ENCODE results near the gene CTNNA1.
A peak's percentile ranks its signal among the peaks of the same experiment; 100 is the strongest.
"Not testable (repeated sequence)": the region's sequence is repeated elsewhere in the genome, so short reads cannot be mapped to it uniquely, and the experiment has no call there.

Gene CTNNA1

DNA sequence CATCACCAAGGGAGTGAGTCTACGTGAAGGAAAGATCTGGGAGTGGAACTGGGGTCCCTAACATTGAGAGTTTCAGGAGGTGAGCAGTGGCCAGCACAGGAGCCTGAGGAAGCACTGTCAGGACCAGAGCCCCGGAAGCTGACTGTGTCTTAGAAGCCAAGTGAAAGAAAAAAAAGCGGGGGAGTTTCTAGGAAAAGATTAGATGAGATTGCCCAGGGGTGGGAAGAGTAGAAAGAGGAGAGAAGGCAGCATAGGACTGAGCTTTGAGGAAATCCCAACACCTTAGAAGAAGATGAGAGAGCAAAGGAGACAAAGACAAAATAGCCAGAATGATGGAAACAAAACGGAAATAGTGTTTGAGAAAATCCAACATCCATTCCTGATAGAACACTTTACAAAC, 158.9 kb downstream of the CTNNA1 start:
- peaks cover 12% of the 10 kb centered on the region for H3K36me3 ChIP-seq (replicated peaks)
- DNase-seq = no peak
- H3K27me3 ChIP-seq (replicated peaks) = no peaks in the 10 kb centered on the region
- H3K4me3 ChIP-seq (ENCODE audit: low read depth, low read length) = no peak overlapping the region
- in situ Hi-C loops (cut with HindIII; ENCODE audit: low pct_ligation_motif_present, low sequenced_read_pairs) = no loop called here
- H3K27ac ChIP-seq = no peak overlapping the region
- no peak for TF ChIP-seq CTCF (IDR thresholded peaks at IDR 0.05; ENCODE audit: low read depth, low read length, missing control alignments)

DNA sequence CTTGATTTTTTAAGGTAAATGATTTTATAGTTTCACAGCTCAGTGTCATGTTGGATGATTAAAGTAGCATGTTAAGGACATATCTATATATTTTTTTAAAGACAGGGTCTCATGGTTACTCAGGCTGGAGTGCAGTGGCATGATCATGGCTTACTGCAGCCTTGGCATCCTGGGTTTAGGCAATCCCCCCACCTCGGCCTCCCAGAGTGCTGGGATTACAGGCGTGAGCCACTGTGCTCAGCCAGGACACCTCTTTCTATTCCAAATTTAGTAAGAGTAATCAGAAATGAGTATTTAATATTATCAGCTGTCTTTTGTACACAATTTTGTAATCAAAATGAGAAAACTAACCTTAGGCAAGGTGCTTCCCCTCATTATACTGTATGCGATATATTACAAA, 160.5 kb downstream of the CTNNA1 start:
- Histone ChIP-seq H3K36me3 (replicated peaks) (peaks cover 8% of the 10 kb centered on the region), H3K27me3 (replicated peaks) (no peaks in the 10 kb centered on the region), H3K4me3 (ENCODE audit: low read depth, low read length) (no peak overlapping the region), H3K27ac (no peak overlapping the region)
- no peak for TF ChIP-seq CTCF (IDR thresholded peaks at IDR 0.05; ENCODE audit: low read depth, low read length, missing control alignments)
- DNase-seq = no peak
- in situ Hi-C loops (cut with HindIII; ENCODE audit: low pct_ligation_motif_present, low sequenced_read_pairs) = no loop called here

- Histone ChIP-seq H3K36me3 (replicated peaks) (peaks cover 9% of the 10 kb centered on the region), H3K27ac (no peak overlapping the region), H3K27me3 (replicated peaks) (no peaks in the 10 kb centered on the region), H3K4me3 (ENCODE audit: low read depth, low read length) (no peak overlapping the region)
- in situ Hi-C loops (cut with HindIII; ENCODE audit: low pct_ligation_motif_present, low sequenced_read_pairs) = no loop called here
- DNase-seq = no peak
- TF ChIP-seq CTCF (IDR thresholded peaks at IDR 0.05; ENCODE audit: low read depth, low read length, missing control alignments) = no peak
These were observed 161.1 kb downstream of the CTNNA1 start for GRCh38 chr5:138914338-138914737.

GRCh38 chr5:138918686-138919085, 165.5 kb downstream of the CTNNA1 start:
- Histone ChIP-seq H3K27ac (no peak overlapping the region), H3K36me3 (replicated peaks) (peaks cover 8% of the 10 kb centered on the region), H3K4me3 (ENCODE audit: low read depth, low read length) (no peak overlapping the region), H3K27me3 (replicated peaks) (no peaks in the 10 kb centered on the region)
- TF ChIP-seq CTCF (IDR thresholded peaks at IDR 0.05; ENCODE audit: low read depth, low read length, missing control alignments) = no peak
- no peak for DNase-seq
- in situ Hi-C loops (cut with HindIII; ENCODE audit: low pct_ligation_motif_present, low sequenced_read_pairs) = no loop called here

- TF ChIP-seq CTCF (IDR thresholded peaks at IDR 0.05; ENCODE audit: low read depth, low read length, missing control alignments) = no peak
- DNase-seq = no peak
- H3K4me3 ChIP-seq (ENCODE audit: low read depth, low read length) = no peak overlapping the region
- no peak overlapping the region for H3K27ac ChIP-seq
- H3K36me3 ChIP-seq (replicated peaks) = peaks cover 17% of the 10 kb centered on the region
- in situ Hi-C loops (cut with HindIII; ENCODE audit: low pct_ligation_motif_present, low sequenced_read_pairs) = no loop called here
- no peaks in the 10 kb centered on the region for H3K27me3 ChIP-seq (replicated peaks)
These were observed 167.0 kb downstream of the CTNNA1 start for GRCh38 chr5:138920181-138920580.

DNA sequence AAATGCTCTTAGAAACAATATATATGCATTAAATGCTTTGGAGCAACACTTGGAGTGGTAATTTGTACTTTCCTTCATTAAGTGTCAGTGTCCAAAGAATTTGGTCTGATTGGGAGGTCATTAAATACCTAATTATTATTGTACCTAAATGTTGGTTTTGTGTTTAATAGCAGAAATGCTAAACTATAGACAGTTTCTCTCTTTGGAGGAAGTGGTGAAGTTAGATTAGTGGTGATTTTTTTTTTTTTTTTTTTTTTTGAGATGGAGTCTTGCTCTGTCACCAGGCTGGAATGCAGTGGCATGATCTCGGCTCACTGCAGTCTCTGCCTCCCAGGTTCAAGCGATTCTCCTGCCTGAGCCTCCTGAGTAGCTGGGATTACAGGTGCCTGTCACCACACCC, 168.1 kb downstream of the CTNNA1 start:
- H3K27me3 ChIP-seq (replicated peaks); H3K4me3 ChIP-seq (ENCODE audit: low read depth, low read length); in situ Hi-C loops (cut with HindIII; ENCODE audit: low pct_ligation_motif_present, low sequenced_read_pairs); H3K27ac ChIP-seq: not testable (repeated sequence)
- H3K36me3 ChIP-seq (replicated peaks) = peaks cover 26% of the 10 kb centered on the region
- DNase-seq = peak; percentile 47

Measured in brain microvascular endothelial cell (primary cell).